ENCODE data around the gene CNIH3.

CNIH3 gene

GRCh38 chr1:224616756-224617409 lies 766 bp downstream of the CNIH3 start:
- DNase-seq (ENCODE audit: low read depth in 2 of 2) = no peak

- DNase-seq (ENCODE audit: low read depth in 2 of 2) = no peak
These were observed 1.6 kb downstream of the CNIH3 start for GRCh38 chr1:224617410-224618355.

GRCh38 chr1:224619209-224619608 lies 3.1 kb downstream of the CNIH3 start:
- no peak for DNase-seq (ENCODE audit: low read depth in 2 of 2)

GRCh38 chr1:224620105-224620504 lies 4.0 kb downstream of the CNIH3 start:
- DNase-seq (ENCODE audit: low read depth in 2 of 2) = no peak

- no peak for DNase-seq (ENCODE audit: low read depth in 2 of 2)
These were observed 5.9 kb downstream of the CNIH3 start for GRCh38 chr1:224621813-224622682.

GRCh38 chr1:224622831-224623230 lies 6.7 kb downstream of the CNIH3 start:
- DNase-seq (ENCODE audit: low read depth in 2 of 2) = no peak

- no peak for DNase-seq (ENCODE audit: low read depth in 2 of 2)
These were observed 7.2 kb downstream of the CNIH3 start for GRCh38 chr1:224623310-224623714.

- DNase-seq (ENCODE audit: low read depth in 2 of 2) = peak; percentile 32 to 47
These were observed 7.7 kb downstream of the CNIH3 start for GRCh38 chr1:224623743-224624333.

- no peak for DNase-seq (ENCODE audit: low read depth in 2 of 2)
These were observed 8.3 kb downstream of the CNIH3 start for GRCh38 chr1:224624432-224624831.

- DNase-seq (ENCODE audit: low read depth in 2 of 2) = no peak
These were observed 9.9 kb downstream of the CNIH3 start for GRCh38 chr1:224626042-224626441.

GRCh38 chr1:224629965-224630364 lies 13.8 kb downstream of the CNIH3 start:
- DNase-seq (ENCODE audit: low read depth in 2 of 2) = no peak

GRCh38 chr1:224631462-224632115 lies 15.5 kb downstream of the CNIH3 start:
- DNase-seq (ENCODE audit: low read depth in 2 of 2) = no peak

- DNase-seq (ENCODE audit: low read depth in 2 of 2) = no peak
These were observed 16.3 kb downstream of the CNIH3 start for GRCh38 chr1:224632381-224632871.

GRCh38 chr1:224632921-224633321 lies 16.8 kb downstream of the CNIH3 start:
- no peak for DNase-seq (ENCODE audit: low read depth in 2 of 2)

GRCh38 chr1:224635356-224635755 lies 19.2 kb downstream of the CNIH3 start:
- no peak for DNase-seq (ENCODE audit: low read depth in 2 of 2)

GRCh38 chr1:224637515-224637914 lies 21.4 kb downstream of the CNIH3 start:
- DNase-seq (ENCODE audit: low read depth in 2 of 2) = no peak

- no peak for DNase-seq (ENCODE audit: low read depth in 2 of 2)
These were observed 21.8 kb downstream of the CNIH3 start for GRCh38 chr1:224637936-224638335.

- DNase-seq (ENCODE audit: low read depth in 2 of 2) = no peak
These were observed 23.4 kb downstream of the CNIH3 start for GRCh38 chr1:224639426-224639975.

GRCh38 chr1:224640018-224640417 lies 23.9 kb downstream of the CNIH3 start:
- DNase-seq (ENCODE audit: low read depth in 2 of 2) = no peak

GRCh38 chr1:224640587-224640986 lies 24.5 kb downstream of the CNIH3 start:
- no peak for DNase-seq (ENCODE audit: low read depth in 2 of 2)

- DNase-seq (ENCODE audit: low read depth in 2 of 2) = no peak
These were observed 24.9 kb downstream of the CNIH3 start for GRCh38 chr1:224641030-224641429.
